ENCODE results near the gene IMPDH1.

DNA sequence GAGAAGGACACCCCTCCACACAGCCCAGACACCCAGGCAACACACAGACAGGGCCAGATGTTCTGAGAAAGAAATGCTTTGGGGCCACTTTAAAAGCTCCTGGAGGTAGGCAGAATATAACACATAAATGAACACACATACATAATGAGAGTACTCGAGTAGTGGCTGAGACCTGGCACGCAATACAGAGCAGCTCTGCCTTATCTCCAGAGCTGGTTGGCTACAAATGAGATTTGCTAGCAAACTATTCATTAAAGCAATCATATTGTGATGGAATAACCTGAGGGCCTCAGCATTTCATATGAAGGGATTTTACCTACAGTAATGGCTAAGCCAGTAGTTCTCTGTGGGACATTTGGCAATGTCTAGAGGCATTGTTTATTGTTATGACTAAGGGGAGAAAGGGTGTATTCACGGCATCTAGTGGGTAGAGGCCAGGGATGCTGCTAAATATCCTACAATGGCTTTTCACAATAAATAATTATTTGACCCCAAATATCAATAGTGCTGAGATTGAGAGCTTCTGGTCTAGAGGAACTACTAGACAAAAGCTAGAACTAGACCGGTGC lies 5.5 kb upstream of the IMPDH1 start:
- TF ChIP-seq GATA2 (IDR thresholded peaks at IDR 0.05; ENCODE audit: low read depth, low read length): peak; percentile 91
- TF ChIP-seq GATA3 (IDR thresholded peaks at IDR 0.05; ENCODE audit: low read depth, low read length): no peak

Measured in SH-SY5Y (cell line).